Stomach (tissue), 9 donors: ENCODE results near the gene PTPRT. TPM values are rescaled to one million over a fixed set of nuclear protein-coding genes. Genes with fewer than 3 reads are reported as not detected.

Experiments
- DNase-seq, 2 donors: peaks; one replicate each; pipeline versions ENCODE4 v3.0.0 to v3.0.0-alpha.2; 2013 to 2019
- H3K27ac ChIP-seq, 5 donors: fragments of 200-600 bp in 4 of 5; sonication (generic) in 4 of 5; one replicate each; pipeline ENCODE4 v1.5.1; 2013 to 2019; ENCODE audit warnings: mild to moderate bottlenecking in 1 of 5, moderate library complexity in 1 of 5
- H3K27me3 ChIP-seq, 3 donors: fragments of 200-600 bp; sonication (generic); one replicate each; pipeline ENCODE4 v1.5.1; 2017 to 2019; ENCODE audit warnings: mixed run types in 1 of 3
- H3K36me3 ChIP-seq, 4 donors: fragments of 200-600 bp; sonication (generic); 1 replicate in 3 of 4; 2 replicates in 1 of 4; pipeline ENCODE4 v1.5.1; 2016 to 2019
- H3K4me1 ChIP-seq, 4 donors: fragments of 200-600 bp; sonication (generic); one replicate each; pipeline ENCODE4 v1.5.1; 2016 to 2019
- H3K4me3 ChIP-seq, 4 donors: fragments of 200-600 bp; sonication (generic) in 3 of 4; one replicate each; pipeline ENCODE4 v1.5.1; 2016 to 2019; ENCODE audit warnings: mild to moderate bottlenecking in 1 of 4
- H3K9me3 ChIP-seq, 4 donors: fragments of 200-600 bp; sonication (generic); one replicate each; pipeline ENCODE4 v1.5.1; 2016 to 2019
- EP300 ChIP-seq: sonication (generic); formaldehyde crosslinking; IDR thresholded peaks from one replicate; pipeline ENCODE4 v1.6.1; 2017; ENCODE audit warnings: antibody characterized with exemption
- POLR2A ChIP-seq, 4 donors: fragments of 450-650 bp; IDR thresholded peaks; one replicate each; pipeline ENCODE4 v1.6.1; 2016; ENCODE audit warnings: antibody characterized with exemption in 4 of 4, control low read depth in 2 of 4, mild to moderate bottlenecking in 1 of 4, moderate library complexity in 1 of 4
- POLR2AphosphoS5 ChIP-seq, 3 donors: sonication (generic); formaldehyde crosslinking; IDR thresholded peaks; one replicate each; pipeline ENCODE4 v1.6.1; 2016; ENCODE audit warnings: antibody characterized with exemption in 3 of 3
- WGBS, 5 donors: extraction: QIAGEN DNeasy Blood & Tissue Kit in 3 of 5; methylation state at CpG; one replicate each; pipeline versions ENCODE4 v1.1.5 to v1.1.7; 2013 to 2018; 5-methylcytosine and 5-hydroxymethylcytosine counted together
- intact Hi-C: fragments of 100-400 bp; cut with DNase I; formaldehyde crosslinking; loops from one replicate; pipeline ENCODE4 v1.15.1; 2023; ENCODE audit warnings: low total_unique reads
- polyA plus RNA-seq, 3 donors: library from polyadenylated mRNA; stranded (reverse); fragments of 200-250 nt; gene quantifications; one replicate each; pipeline ENCODE4 v1.2.3, GENCODE V29; 2013
- total RNA-seq, 5 donors: library from RNA; depleted of rRNA; stranded (reverse); fragments of >200 nt; gene quantifications; one replicate each; pipeline versions ENCODE4 v1.1.0 to v1.2.3, GENCODE V29; 2014 to 2016
- TF ChIP-seq, protein P1 (sequence below), 7 experiments: fragments of 450-650 bp in 4 of 7; fragments of 200-600 bp in 3 of 7; sonication (generic) in 3 of 7; IDR thresholded peaks; one replicate each; pipeline ENCODE4 v1.5.1; 2016 to 2019; ENCODE audit warnings: antibody characterized with exemption in 7 of 7, control low read depth in 2 of 7, mild to moderate bottlenecking in 1 of 7
- donor health status: healthy with polysubstance abuse.
- donor health status: Bipolar disorder and iron deficiency.
- donor health status: healthy.

Gene PTPRT
- total and polyA plus RNA-seq, 8 donors: 0.05 to 11.6 (median 1.7) TPM; not detected in 2

DNA sequence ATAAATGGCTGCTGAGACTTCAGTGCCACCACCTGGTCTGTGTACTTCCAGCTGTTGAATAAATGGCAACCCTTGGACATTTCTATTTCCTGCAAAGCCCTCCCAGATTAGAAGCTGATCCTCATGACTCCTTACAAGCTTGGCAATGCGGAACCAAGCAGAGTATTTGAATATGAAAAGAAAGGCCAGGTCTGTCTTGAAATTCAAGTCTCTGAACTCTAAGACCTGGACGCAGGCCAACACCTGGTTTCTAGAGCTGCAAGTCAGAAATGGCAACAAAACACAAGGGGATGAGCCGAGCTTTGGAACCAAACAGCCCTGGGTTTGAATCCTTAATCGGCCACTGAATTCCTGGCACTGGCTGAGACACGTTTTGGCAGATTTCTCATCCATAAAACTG is 353.4 kb downstream of the PTPRT start:
- peak; percentile 42 to 80 for DNase-seq

DNA sequence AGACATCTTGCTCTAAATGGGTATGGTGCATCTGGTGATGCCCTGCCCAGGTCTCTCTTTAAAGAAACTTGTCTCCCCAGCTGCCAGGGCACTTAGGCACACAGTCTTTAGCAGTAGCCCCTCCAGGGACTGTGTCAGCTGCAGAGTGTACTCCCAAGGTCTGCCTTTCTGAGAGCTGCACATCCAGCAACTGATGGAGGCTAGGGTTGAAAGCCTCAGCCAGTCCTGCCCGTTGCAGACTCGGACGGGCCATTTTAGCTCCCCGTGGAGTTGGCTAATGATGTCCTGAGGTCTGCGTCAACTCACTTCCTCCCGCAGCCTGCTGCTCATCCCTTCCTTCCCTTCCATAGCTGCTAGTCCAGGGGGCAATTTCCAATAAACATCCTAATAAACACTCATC is 381.8 kb downstream of the PTPRT start:
- TF ChIP-seq EP300 (no peak), POLR2A (IDR thresholded peaks at IDR 0.05) (no peak), POLR2AphosphoS5 (IDR thresholded peaks at IDR 0.05) (no peak)
- TF ChIP-seq, protein P1, sequence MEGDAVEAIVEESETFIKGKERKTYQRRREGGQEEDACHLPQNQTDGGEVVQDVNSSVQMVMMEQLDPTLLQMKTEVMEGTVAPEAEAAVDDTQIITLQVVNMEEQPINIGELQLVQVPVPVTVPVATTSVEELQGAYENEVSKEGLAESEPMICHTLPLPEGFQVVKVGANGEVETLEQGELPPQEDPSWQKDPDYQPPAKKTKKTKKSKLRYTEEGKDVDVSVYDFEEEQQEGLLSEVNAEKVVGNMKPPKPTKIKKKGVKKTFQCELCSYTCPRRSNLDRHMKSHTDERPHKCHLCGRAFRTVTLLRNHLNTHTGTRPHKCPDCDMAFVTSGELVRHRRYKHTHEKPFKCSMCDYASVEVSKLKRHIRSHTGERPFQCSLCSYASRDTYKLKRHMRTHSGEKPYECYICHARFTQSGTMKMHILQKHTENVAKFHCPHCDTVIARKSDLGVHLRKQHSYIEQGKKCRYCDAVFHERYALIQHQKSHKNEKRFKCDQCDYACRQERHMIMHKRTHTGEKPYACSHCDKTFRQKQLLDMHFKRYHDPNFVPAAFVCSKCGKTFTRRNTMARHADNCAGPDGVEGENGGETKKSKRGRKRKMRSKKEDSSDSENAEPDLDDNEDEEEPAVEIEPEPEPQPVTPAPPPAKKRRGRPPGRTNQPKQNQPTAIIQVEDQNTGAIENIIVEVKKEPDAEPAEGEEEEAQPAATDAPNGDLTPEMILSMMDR (IDR thresholded peaks at IDR 0.05): no peak
- intact Hi-C loops: no loop called here
- H3K27ac ChIP-seq: no peak overlapping the region
- H3K36me3 ChIP-seq: no peaks in the 10 kb centered on the region
- H3K9me3 ChIP-seq: no peaks in the 10 kb centered on the region
- no peaks in the 10 kb centered on the region for H3K27me3 ChIP-seq
- 71 to 82% (median 80%) methylated on average over 5 to 6 of the region's 6 CpGs for WGBS, 5 donors
- H3K4me3 ChIP-seq: no peak overlapping the region
- DNase-seq: no peak
- H3K4me1 ChIP-seq: no peaks in the 10 kb centered on the region

More for the DNA sequence above, 353.4 kb downstream of the PTPRT start:
- Histone ChIP-seq H3K27ac (no peak overlapping the region), H3K27me3 (no peaks in the 10 kb centered on the region), H3K4me1 (no peaks in the 10 kb centered on the region), H3K9me3 (no peaks in the 10 kb centered on the region), H3K4me3 (no peak overlapping the region), H3K36me3 (no peaks in the 10 kb centered on the region)
- 30 to 50% (median 39%) methylated on average over 5 of the region's 5 CpGs for WGBS, 5 donors
- TF ChIP-seq POLR2AphosphoS5 (IDR thresholded peaks at IDR 0.05): no peak
- intact Hi-C loops: no loop called here

DNA sequence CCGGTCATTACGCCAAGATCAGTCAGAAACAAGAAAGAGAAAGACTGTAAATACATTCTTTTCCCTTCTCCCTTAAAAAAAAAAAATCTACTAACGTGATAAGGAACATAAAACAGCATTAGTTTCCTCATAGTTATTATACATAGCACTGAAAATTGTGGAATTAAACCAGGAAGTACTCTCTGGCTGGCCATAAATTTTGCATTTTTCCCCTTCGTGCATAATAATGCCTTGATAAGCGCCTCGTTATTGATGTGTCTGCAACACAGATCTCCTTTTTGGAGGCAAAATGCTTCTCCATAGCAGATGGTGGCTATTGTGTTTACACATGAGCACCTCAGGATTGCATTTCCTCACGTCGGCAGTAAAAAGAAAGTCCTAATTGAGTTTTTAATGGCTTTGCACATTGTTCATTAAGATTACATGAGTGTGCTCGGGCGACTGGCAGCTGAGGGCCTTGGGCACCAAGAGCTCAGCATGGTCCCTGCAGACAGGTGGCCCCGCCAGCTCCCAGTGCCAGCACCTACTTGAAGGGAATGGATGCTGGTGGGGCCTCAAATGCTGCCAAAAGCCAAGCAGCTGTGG is 394.5 kb downstream of the PTPRT start:
- H3K36me3 ChIP-seq: no peaks in the 10 kb centered on the region
- H3K9me3 ChIP-seq: no peaks in the 10 kb centered on the region
- H3K4me3 ChIP-seq: no peak overlapping the region
- H3K4me1 ChIP-seq: no peaks in the 10 kb centered on the region
- H3K27ac ChIP-seq: no peak overlapping the region
- H3K27me3 ChIP-seq: no peaks in the 10 kb centered on the region
- peak in 1 of 2 donors; percentile 7 for DNase-seq
- intact Hi-C loops: no loop called here
- WGBS, 5 donors: 58 to 79% (median 70%) methylated on average over 11 of the region's 11 CpGs
- TF ChIP-seq POLR2AphosphoS5 (IDR thresholded peaks at IDR 0.05) (no peak), EP300 (no peak), POLR2A (IDR thresholded peaks at IDR 0.05) (no peak)
- TF ChIP-seq, protein P1 (IDR thresholded peaks at IDR 0.05): no peak

DNA sequence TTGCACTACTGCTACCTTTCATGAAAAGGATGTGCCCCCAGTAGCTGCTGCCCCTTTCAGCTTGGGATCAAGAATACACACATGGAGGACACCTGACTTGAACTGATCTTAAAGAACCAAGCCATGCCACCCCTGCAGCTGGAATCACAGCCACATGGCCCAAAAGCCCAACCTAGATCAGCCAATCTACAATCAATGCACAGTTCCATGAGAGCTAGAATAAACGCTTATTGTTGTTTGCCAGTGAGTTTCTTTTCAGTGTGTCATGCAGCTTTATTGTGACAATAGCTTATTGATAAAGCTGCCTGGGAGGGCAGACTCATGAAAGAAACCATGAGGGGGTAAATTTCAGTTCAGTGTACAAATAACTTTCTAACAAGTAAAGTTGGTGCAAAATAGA is 397.7 kb downstream of the PTPRT start:
- Histone ChIP-seq H3K4me1 (no peaks in the 10 kb centered on the region), H3K27me3 (no peaks in the 10 kb centered on the region), H3K36me3 (no peaks in the 10 kb centered on the region), H3K27ac (no peak overlapping the region), H3K9me3 (no peaks in the 10 kb centered on the region), H3K4me3 (no peak overlapping the region)
- no peak for DNase-seq
- TF ChIP-seq POLR2A (IDR thresholded peaks at IDR 0.05): no peak
- TF ChIP-seq POLR2AphosphoS5 (IDR thresholded peaks at IDR 0.05): no peak
- TF ChIP-seq, protein P1 (IDR thresholded peaks at IDR 0.05): no peak
- no peak for TF ChIP-seq EP300
- WGBS, 5 donors: 64 to 95% (median 81%) methylated on average over 1 of the region's 1 CpG
- intact Hi-C loops: no loop called here

DNA sequence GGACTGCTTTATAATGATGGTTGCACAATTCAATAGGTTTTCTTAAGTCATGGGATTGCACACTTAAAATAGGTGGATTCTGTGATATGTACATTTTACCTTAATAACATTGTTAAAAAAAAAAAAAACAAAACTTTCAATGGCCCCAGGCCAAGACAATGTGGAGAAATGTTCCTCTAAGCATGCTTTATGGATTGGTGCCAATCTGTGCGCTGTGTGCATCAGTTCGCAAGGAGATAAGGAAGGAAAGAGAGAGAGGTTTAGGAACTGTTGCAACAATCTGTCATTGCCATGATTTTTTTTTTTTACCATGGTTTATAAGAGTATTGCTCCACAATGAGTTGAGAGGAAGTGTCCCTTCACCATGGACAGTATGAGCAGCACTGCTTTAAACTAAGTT is 399.6 kb downstream of the PTPRT start:
- no peaks in the 10 kb centered on the region for H3K4me1 ChIP-seq
- 12 to 31% (median 19%) methylated on average over 2 of the region's 2 CpGs for WGBS, 5 donors
- intact Hi-C loops: no loop called here
- H3K4me3 ChIP-seq: no peak overlapping the region
- no peaks in the 10 kb centered on the region for H3K36me3 ChIP-seq
- TF ChIP-seq EP300: no peak
- no peak for TF ChIP-seq POLR2A (IDR thresholded peaks at IDR 0.05)
- TF ChIP-seq, protein P1 (IDR thresholded peaks at IDR 0.05): no peak
- TF ChIP-seq POLR2AphosphoS5 (IDR thresholded peaks at IDR 0.05): no peak
- H3K27me3 ChIP-seq: no peaks in the 10 kb centered on the region
- H3K9me3 ChIP-seq: no peaks in the 10 kb centered on the region
- no peak overlapping the region for H3K27ac ChIP-seq
- DNase-seq: peak in 1 of 2 donors; percentile 5
